ENCODE measurements around the gene HCN4. TPM values are rescaled to one million over a fixed set of nuclear protein-coding genes. Genes with fewer than 3 reads are reported as not detected.

Gene HCN4
- total and polyA plus RNA-seq, 2 experiments from 2014 or later = 2.4 to 10.6 TPM

GRCh38 chr15:73328981-73329380 lies 39.8 kb downstream of the HCN4 start (continued):
- TF ChIP-seq, protein P1, sequence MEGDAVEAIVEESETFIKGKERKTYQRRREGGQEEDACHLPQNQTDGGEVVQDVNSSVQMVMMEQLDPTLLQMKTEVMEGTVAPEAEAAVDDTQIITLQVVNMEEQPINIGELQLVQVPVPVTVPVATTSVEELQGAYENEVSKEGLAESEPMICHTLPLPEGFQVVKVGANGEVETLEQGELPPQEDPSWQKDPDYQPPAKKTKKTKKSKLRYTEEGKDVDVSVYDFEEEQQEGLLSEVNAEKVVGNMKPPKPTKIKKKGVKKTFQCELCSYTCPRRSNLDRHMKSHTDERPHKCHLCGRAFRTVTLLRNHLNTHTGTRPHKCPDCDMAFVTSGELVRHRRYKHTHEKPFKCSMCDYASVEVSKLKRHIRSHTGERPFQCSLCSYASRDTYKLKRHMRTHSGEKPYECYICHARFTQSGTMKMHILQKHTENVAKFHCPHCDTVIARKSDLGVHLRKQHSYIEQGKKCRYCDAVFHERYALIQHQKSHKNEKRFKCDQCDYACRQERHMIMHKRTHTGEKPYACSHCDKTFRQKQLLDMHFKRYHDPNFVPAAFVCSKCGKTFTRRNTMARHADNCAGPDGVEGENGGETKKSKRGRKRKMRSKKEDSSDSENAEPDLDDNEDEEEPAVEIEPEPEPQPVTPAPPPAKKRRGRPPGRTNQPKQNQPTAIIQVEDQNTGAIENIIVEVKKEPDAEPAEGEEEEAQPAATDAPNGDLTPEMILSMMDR (conservative IDR thresholded peaks at IDR 0.05; ENCODE audit: low read depth in 2 of 2) = no peak
- TF ChIP-seq NANOG (IDR thresholded peaks at IDR 0.05; ENCODE audit: borderline replicate concordance) (no peak), CREB1 (CRISPR knock-in tag; IDR thresholded peaks at IDR 0.05; ENCODE audit: low read depth) (no peak), REST (IDR thresholded peaks at IDR 0.05; ENCODE audit: unreplicated experiment) (no peak), ZNF114 (CRISPR knock-in tag; IDR thresholded peaks at IDR 0.05) (no peak), EZH2 (IDR thresholded peaks at IDR 0.05; ENCODE audit: low read depth, unreplicated experiment) (no peak), JUNB (IDR thresholded peaks at IDR 0.05; ENCODE audit: unreplicated experiment) (no peak), EZH2phosphoT487 (IDR thresholded peaks at IDR 0.05; ENCODE audit: unreplicated experiment) (no peak)

- DNase-seq (ENCODE audit: low spot score) = no peak
- no peak overlapping the region for H3K27ac Mint-ChIP-seq
- Histone ChIP-seq H2AFZ (no peak overlapping the region), H3K4me1 (ENCODE audit: insufficient read depth) (peaks cover 3% of the 10 kb centered on the region), H3K9me2 (ENCODE audit: insufficient read depth) (no peaks in the 10 kb centered on the region), H3K4me2 (no peak overlapping the region), H3K27ac (ENCODE audit: low read depth) (no peak overlapping the region), H3K79me2 (replicated peaks; ENCODE audit: insufficient read depth) (no peaks in the 10 kb centered on the region), H4K20me1 (replicated peaks; ENCODE audit: insufficient read depth) (no peaks in the 10 kb centered on the region), H3K36me3 (ENCODE audit: insufficient read depth) (no peaks in the 10 kb centered on the region), H3K27me3 (ENCODE audit: insufficient read depth) (no peaks in the 10 kb centered on the region), H3K4me3 (no peak overlapping the region), H3F3A (replicated peaks; ENCODE audit: low read depth) (no peaks in the 10 kb centered on the region)
- peaks cover 9% of the 10 kb centered on the region for H3K27me3 Mint-ChIP-seq (ENCODE audit: insufficient read depth, low read depth, poor library complexity)
- peaks cover 9% of the 10 kb centered on the region for H3K4me1 Mint-ChIP-seq
- no peak overlapping the region for H3K4me3 Mint-ChIP-seq
- ATAC-seq = no peak
- peaks cover 31% of the 10 kb centered on the region for H3K36me3 Mint-ChIP-seq (ENCODE audit: low read depth)
- no peaks in the 10 kb centered on the region; the same call in 2 of the 3 replicates for H3K9me3 Mint-ChIP-seq
- TF ChIP-seq EZH2phosphoT487 (IDR thresholded peaks at IDR 0.05; ENCODE audit: unreplicated experiment) = no peak
- no peak for TF ChIP-seq NANOG (IDR thresholded peaks at IDR 0.05; ENCODE audit: borderline replicate concordance)
- no peak for TF ChIP-seq STAT1 (IDR thresholded peaks at IDR 0.05; ENCODE audit: unreplicated experiment)
- TF ChIP-seq CREB1 (CRISPR knock-in tag; IDR thresholded peaks at IDR 0.05; ENCODE audit: low read depth) = no peak
- TF ChIP-seq, protein P2, sequence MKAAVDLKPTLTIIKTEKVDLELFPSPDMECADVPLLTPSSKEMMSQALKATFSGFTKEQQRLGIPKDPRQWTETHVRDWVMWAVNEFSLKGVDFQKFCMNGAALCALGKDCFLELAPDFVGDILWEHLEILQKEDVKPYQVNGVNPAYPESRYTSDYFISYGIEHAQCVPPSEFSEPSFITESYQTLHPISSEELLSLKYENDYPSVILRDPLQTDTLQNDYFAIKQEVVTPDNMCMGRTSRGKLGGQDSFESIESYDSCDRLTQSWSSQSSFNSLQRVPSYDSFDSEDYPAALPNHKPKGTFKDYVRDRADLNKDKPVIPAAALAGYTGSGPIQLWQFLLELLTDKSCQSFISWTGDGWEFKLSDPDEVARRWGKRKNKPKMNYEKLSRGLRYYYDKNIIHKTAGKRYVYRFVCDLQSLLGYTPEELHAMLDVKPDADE (IDR thresholded peaks at IDR 0.05) = no peak
- TF ChIP-seq, protein P3, sequence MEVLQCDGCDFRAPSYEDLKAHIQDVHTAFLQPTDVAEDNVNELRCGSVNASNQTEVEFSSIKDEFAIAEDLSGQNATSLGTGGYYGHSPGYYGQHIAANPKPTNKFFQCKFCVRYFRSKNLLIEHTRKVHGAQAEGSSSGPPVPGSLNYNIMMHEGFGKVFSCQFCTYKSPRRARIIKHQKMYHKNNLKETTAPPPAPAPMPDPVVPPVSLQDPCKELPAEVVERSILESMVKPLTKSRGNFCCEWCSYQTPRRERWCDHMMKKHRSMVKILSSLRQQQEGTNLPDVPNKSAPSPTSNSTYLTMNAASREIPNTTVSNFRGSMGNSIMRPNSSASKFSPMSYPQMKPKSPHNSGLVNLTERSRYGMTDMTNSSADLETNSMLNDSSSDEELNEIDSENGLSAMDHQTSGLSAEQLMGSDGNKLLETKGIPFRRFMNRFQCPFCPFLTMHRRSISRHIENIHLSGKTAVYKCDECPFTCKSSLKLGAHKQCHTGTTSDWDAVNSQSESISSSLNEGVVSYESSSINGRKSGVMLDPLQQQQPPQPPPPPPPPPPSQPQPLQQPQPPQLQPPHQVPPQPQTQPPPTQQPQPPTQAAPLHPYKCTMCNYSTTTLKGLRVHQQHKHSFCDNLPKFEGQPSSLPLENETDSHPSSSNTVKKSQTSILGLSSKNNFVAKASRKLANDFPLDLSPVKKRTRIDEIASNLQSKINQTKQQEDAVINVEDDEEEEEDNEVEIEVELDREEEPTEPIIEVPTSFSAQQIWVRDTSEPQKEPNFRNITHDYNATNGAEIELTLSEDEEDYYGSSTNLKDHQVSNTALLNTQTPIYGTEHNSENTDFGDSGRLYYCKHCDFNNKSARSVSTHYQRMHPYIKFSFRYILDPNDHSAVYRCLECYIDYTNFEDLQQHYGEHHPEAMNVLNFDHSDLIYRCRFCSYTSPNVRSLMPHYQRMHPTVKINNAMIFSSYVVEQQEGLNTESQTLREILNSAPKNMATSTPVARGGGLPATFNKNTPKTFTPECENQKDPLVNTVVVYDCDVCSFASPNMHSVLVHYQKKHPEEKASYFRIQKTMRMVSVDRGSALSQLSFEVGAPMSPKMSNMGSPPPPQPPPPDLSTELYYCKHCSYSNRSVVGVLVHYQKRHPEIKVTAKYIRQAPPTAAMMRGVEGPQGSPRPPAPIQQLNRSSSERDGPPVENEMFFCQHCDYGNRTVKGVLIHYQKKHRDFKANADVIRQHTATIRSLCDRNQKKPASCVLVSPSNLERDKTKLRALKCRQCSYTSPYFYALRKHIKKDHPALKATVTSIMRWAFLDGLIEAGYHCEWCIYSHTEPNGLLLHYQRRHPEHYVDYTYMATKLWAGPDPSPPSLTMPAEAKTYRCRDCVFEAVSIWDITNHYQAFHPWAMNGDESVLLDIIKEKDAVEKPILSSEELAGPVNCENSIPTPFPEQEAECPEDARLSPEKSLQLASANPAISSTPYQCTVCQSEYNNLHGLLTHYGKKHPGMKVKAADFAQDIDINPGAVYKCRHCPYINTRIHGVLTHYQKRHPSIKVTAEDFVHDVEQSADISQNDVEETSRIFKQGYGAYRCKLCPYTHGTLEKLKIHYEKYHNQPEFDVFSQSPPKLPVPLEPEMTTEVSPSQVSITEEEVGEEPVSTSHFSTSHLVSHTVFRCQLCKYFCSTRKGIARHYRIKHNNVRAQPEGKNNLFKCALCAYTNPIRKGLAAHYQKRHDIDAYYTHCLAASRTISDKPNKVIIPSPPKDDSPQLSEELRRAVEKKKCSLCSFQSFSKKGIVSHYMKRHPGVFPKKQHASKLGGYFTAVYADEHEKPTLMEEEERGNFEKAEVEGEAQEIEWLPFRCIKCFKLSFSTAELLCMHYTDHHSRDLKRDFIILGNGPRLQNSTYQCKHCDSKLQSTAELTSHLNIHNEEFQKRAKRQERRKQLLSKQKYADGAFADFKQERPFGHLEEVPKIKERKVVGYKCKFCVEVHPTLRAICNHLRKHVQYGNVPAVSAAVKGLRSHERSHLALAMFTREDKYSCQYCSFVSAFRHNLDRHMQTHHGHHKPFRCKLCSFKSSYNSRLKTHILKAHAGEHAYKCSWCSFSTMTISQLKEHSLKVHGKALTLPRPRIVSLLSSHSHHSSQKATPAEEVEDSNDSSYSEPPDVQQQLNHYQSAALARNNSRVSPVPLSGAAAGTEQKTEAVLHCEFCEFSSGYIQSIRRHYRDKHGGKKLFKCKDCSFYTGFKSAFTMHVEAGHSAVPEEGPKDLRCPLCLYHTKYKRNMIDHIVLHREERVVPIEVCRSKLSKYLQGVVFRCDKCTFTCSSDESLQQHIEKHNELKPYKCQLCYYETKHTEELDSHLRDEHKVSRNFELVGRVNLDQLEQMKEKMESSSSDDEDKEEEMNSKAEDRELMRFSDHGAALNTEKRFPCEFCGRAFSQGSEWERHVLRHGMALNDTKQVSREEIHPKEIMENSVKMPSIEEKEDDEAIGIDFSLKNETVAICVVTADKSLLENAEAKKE (CRISPR knock-in tag; IDR thresholded peaks at IDR 0.05) = no peak
Measured at GRCh38 chr15:73328149-73328820, 40.5 kb downstream of the HCN4 start.

All from GM23338 (cell line).